Gastroesophageal sphincter (tissue), 3 donors: ENCODE results near the gene ADAMTS7.
"Not testable (repeated sequence)": the region's sequence is repeated elsewhere in the genome, so short reads cannot be mapped to it uniquely, and the experiment has no call there.

Experiments
- POLR2A ChIP-seq, 2 donors: fragments of 450-650 bp; IDR thresholded peaks; one replicate each; pipeline ENCODE4 v1.6.1; 2017; ENCODE audit warnings: antibody characterized with exemption in 2 of 2, mild to moderate bottlenecking in 2 of 2, moderate library complexity in 1 of 2
- POLR2AphosphoS5 ChIP-seq: sonication (generic); formaldehyde crosslinking; IDR thresholded peaks from one replicate; pipeline ENCODE4 v1.6.1; 2017; ENCODE audit warnings: antibody characterized with exemption
- TF ChIP-seq, protein P1 (sequence below), 4 experiments: fragments of 200-600 bp in 2 of 4; fragments of 450-650 bp in 2 of 4; sonication (generic) in 1 of 4; IDR thresholded peaks; one replicate each; pipeline ENCODE4 v1.5.1; 2017 to 2019; ENCODE audit warnings: antibody characterized with exemption in 4 of 4, mild to moderate bottlenecking in 2 of 4, moderate library complexity in 2 of 4

DNA sequence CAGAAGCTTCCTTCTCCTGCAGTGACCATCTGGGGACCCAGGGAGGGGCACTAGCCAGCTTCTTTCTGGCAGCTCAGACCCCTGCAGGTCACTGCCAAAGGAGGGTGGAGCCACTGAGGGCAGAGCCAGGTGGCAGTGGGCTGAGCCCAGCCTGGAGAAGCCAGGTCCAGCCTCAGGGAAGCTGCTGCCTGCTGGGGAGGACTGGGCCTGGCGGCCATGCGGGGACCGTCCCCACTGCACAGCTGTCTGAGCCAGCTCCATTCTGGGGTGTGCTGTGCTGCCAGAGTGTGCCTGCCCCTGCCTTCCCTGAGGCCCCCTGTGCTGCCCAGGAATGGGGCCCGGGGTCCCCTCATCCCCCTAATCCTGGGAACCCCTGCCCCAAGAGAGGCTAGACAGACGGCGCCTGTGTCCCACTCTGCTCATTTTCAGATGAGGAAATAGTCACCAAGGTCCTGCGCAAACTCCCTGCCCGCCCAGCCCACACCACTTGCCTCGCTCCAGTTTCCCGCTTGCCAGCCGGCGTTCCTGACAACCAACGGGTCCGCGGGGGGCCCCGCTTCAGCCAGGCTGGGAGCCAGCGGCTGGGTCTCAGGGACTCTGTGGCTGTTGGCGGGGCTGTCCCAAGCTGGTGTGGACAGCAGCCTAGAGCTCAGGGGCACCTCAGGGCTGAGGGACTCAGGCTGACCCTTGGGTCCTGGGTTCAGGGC is 46.0 kb downstream of the ADAMTS7 start:
- TF ChIP-seq, protein P1, sequence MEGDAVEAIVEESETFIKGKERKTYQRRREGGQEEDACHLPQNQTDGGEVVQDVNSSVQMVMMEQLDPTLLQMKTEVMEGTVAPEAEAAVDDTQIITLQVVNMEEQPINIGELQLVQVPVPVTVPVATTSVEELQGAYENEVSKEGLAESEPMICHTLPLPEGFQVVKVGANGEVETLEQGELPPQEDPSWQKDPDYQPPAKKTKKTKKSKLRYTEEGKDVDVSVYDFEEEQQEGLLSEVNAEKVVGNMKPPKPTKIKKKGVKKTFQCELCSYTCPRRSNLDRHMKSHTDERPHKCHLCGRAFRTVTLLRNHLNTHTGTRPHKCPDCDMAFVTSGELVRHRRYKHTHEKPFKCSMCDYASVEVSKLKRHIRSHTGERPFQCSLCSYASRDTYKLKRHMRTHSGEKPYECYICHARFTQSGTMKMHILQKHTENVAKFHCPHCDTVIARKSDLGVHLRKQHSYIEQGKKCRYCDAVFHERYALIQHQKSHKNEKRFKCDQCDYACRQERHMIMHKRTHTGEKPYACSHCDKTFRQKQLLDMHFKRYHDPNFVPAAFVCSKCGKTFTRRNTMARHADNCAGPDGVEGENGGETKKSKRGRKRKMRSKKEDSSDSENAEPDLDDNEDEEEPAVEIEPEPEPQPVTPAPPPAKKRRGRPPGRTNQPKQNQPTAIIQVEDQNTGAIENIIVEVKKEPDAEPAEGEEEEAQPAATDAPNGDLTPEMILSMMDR (IDR thresholded peaks at IDR 0.05), result not testable (repeated sequence)
- not testable (repeated sequence) for TF ChIP-seq POLR2A (IDR thresholded peaks at IDR 0.05); POLR2AphosphoS5
